HG02759 (cell line): ENCODE results near the gene TMEM94.
"Not testable (repeated sequence)": the region's sequence is repeated elsewhere in the genome, so short reads cannot be mapped to it uniquely, and the experiment has no call there.

Experiments used
- ATAC-seq: cut with Tn5 transposase; IDR thresholded peaks from one replicate; pipeline ENCODE4 v1.9.1; 2021; ENCODE audit warnings: mild to moderate bottlenecking, moderate library complexity; ENCODE audit not compliant: unreplicated experiment

TMEM94 gene

GRCh38 chr17:75509528-75510258 is 53.3 kb downstream of the TMEM94 start:
- ATAC-seq, result no peak

DNA sequence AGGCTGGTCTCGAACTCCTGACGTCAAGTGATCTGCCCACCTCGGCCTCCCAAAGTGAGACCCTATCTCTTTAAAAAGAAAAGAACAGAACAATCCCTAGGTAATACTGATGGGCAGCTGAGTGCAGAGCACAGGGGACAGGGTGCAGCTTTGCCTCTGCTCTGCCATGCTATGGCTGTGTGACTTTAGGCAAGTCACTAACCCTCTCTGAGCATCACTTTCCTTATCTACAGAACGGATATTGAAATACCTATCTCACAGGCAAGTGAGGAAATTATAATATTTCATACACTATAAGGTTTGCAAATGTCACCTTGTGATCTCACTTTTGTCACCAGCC is 54.8 kb downstream of the TMEM94 start:
- ATAC-seq, result no peak

GRCh38 chr17:75511610-75512575 is 55.5 kb downstream of the TMEM94 start:
- no peak for ATAC-seq

- no peak for ATAC-seq
These were observed 56.6 kb downstream of the TMEM94 start for GRCh38 chr17:75512926-75513640.

DNA sequence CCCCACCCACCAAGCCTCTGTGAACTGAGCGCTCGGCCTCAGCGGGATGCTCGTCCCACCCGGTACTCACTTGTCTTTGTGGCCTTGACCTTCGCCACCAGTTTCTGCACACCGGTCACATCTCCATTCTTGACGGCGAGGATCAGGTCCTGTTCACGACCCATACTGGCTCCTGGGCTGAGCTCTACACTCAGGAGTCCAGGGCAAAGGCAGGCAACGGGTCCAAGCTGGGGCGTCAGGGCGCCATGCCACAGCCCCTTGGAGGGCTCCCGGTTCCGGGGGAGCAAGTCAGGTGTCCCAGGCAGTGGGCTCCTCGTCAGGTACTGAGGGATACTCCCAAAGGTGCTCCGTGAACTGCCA is 57.2 kb downstream of the TMEM94 start:
- ATAC-seq, result no peak

DNA sequence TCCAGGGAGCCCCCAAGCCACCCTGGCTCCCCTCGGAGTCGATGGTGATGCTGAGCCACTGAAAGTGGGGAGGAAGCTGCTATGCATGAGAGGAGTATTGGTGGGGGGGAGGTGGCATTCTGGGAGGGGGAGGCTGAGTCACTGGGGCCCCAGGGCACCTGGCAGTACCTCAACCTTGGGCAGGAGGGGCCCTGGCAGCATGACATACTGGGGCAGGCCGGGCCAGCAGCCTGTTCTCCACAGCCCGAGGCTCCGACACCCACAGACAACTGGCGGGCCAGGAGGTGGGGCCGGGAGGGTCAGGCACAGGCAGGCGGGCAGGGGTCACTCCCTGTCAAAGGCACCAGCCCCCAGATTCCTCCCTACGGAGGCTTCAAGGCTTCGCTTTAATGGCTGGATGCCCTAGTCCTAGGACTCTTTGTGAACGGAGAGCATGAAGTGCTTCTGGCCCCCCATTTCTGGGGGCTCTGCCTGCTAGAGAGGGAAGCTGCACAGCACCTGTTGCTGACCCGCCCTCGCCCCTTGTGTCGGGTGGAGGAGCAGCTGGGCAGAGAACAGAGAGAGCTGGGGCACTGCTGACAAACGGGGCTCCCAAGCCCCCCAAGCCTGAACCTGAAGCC is 58.0 kb downstream of the TMEM94 start:
- no peak for ATAC-seq

GRCh38 chr17:75514919-75515495 is 58.6 kb downstream of the TMEM94 start:
- no peak for ATAC-seq

- ATAC-seq, result peak; percentile 51
These were observed 59.2 kb downstream of the TMEM94 start, which contains the start of gene CASKIN2 for GRCh38 chr17:75515496-75516254. CASKIN2 (minus strand) TSS chr17:75515537; CDS start chr17:75513804, 1,733 bp downstream.

- ATAC-seq, result peak; percentile 80
These were observed 59.8 kb downstream of the TMEM94 start, which contains the start of gene TSEN54 for GRCh38 chr17:75516255-75516618. TSEN54 (plus strand) TSS chr17:75516528; CDS start chr17:75516561, 33 bp downstream.

DNA sequence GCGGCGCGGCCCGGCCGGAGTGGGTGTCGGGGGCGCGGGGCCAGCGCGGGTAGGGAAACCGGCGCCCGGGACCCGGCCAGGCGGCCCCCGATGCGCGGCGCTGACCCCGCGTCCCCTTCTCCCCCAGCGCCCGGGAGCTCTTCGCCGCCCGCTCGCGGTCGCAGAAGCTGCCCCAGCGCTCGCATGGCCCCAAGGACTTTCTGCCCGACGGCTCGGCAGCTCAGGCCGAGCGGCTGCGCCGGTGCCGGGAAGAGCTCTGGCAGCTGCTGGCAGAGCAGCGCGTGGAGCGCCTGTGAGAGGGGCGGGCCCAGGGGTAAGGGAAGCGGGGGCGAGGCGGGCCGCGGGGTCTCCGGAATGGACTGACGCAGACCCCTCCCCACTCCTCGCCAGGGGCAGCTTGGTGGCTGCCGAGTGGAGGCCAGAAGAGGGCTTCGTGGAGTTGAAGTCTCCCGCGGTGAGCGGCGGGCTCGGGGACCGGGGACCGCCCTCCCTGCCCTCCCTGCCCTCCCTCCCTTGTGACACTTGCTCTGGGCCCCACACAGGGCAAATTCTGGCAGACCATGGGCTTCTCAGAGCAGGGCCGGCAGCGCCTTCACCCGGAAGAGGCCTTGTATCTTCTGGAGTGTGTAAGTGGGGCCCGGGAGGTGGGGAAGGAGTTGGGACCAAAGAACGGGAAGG is 60.3 kb downstream of the TMEM94 start:
- peak; percentile 24 for ATAC-seq

GRCh38 chr17:75517297-75517865 is 60.9 kb downstream of the TMEM94 start:
- no peak for ATAC-seq

- ATAC-seq, result no peak
These were observed 61.8 kb downstream of the TMEM94 start for GRCh38 chr17:75518201-75518600.

DNA sequence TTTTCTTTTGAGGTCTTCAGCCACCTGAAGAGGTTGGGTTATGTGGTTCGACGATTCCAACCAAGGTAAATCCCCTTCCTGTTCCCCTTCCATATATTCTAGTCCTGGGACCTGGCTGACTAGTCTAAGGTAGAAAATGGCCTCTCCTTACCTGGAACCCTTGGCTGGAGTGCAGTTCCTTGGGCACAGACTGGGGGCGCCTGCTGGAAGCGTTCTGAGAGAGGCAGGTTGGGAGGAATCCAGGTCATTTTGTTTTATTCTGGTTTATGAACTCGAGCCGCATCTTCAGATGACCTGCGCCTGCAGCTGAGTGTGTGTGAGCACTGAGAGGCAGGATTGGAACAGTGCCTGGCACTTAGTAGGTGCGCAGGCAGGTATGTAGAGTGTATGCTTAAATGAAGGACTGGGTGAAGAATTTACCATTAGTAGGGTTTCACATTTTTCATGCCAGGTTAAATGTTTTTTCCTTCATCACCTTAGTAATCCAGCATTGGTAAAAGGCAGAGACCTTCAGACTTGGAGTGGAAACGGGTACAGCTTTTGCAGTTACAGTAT is 62.6 kb downstream of the TMEM94 start:
- ATAC-seq, result no peak

GRCh38 chr17:75520413-75520812 is 64.0 kb downstream of the TMEM94 start:
- ATAC-seq, result not testable (repeated sequence)

GRCh38 chr17:75521290-75521689 is 64.9 kb downstream of the TMEM94 start:
- no peak for ATAC-seq

DNA sequence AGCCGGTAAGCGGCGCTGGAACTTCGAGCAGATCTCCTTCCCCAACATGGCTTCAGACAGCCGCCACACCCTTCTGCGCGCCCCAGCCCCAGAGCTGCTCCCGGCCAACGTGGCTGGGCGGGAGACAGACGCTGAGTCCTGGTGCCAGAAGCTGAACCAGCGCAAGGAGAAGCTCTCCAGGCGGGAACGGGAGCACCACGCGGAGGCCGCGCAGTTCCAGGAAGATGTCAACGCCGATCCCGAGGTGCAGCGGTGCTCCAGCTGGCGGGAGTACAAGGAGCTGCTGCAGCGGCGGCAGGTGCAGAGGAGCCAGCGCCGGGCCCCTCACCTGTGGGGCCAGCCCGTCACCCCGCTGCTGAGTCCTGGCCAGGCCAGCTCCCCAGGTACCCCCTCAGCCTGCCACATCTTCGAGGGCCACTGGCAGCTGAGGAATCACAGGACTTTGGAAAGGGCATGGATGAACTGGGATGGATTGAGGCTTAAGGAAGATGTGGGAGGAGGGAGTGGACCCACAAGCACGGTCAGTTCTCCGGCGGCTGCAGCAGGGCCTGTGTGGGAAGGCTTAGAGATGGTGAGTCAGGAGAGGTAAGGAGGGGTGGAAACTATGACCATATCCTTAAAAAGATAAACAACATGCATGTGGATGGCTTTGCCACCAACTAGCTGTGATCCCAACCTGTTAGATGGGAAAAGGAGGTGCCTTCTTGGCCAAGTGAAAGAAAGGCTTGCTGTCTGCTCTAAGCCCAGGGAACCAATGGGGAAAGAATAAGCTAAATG is 65.7 kb downstream of the TMEM94 start:
- no peak for ATAC-seq

GRCh38 chr17:75523647-75524046 is 67.2 kb downstream of the TMEM94 start:
- no peak for ATAC-seq
